ENCODE measurements around the gene SCN9A. TPM values are rescaled to one million over a fixed set of nuclear protein-coding genes. Genes with fewer than 3 reads are reported as not detected.

The SCN9A gene
- total and polyA plus RNA-seq, 9 of the 15 experiments (the other 6 are each of a cell fraction or from before 2014, with no cell fraction given), result 1.4 to 22.8 (median 7.1) TPM

DNA sequence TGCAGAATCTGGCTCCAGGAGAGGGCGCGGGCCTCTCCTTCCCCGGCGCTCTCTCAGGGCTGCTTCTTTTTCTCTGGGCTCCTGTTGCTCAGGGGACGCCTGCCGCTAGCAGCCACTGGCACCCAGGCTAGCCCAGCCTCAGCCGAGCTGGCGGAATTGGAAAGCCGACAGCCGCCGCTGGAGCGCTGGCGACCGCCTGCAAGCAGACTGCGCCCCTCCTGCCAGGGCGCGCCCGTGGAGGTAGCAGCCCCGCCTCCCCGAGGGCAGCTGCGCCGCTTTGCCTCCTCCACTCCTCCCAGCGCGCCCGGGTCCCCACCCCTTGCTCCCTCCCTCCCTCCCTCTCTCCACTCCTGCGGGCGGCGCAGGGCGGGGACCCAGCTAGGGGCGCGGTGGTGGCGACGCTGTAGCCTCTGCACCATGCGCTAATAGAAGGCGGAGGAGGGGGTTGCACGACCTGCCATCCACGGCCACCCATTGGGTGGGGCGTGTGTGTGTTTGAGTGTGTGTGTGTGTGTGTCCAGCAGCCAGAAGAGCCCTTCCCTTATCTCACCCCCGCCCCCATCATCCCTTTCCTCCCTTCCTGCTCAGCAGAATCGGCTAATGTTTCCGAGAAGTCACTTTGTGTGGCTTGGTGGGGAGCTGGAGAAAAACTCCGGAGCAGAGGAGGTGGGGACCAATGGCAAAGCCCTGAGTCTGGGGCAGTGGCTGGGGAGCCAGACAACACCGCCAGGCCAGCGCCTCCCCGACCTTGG lies at the start of gene SCN9A (continued):
- TF ChIP-seq ZNF277 (CRISPR knock-in tag; IDR thresholded peaks at IDR 0.05; ENCODE audit: borderline replicate concordance) (no peak), L3MBTL2 (IDR thresholded peaks at IDR 0.05) (peak; percentile 58), E2F6 (IDR thresholded peaks at IDR 0.05; ENCODE audit: borderline replicate concordance in 1 of 2, extremely low read depth in 1 of 2, insufficient read depth in 1 of 2, insufficient read length in 1 of 2, low read depth in 1 of 2, low read length in 1 of 2, poor library complexity in 1 of 2, severe bottlenecking in 1 of 2) (peak; percentile 68 to 74), TGIF2 (CRISPR knock-in tag; IDR thresholded peaks at IDR 0.05) (no peak), NFIC (IDR thresholded peaks at IDR 0.05) (peak; percentile 68), TAL1 (IDR thresholded peaks at IDR 0.05) (peak; percentile 57), BRD4 (IDR thresholded peaks at IDR 0.05) (peak; percentile 24; the same call in 1 of the 2 replicates), GTF2B (IDR thresholded peaks at IDR 0.05; ENCODE audit: extremely low read depth, insufficient read length) (no peak), TCF7L2 (IDR thresholded peaks at IDR 0.05; ENCODE audit: low read depth, low read length) (no peak), FOXK2 (conservative IDR thresholded peaks at IDR 0.05 in 1 of 2, IDR thresholded peaks at IDR 0.05 in 1 of 2; ENCODE audit: low read depth in 2 of 2) (peak; percentile 69 to 89), NR1H2 (CRISPR knock-in tag; IDR thresholded peaks at IDR 0.05) (no peak), ZBTB8A (IDR thresholded peaks at IDR 0.05; ENCODE audit: partially characterized antibody) (no peak), GATAD2A (IDR thresholded peaks at IDR 0.05) (peak; percentile 91), CREBBP (IDR thresholded peaks at IDR 0.05; ENCODE audit: low read depth, low read length) (no peak), PPARD (CRISPR knock-in tag; IDR thresholded peaks at IDR 0.05) (no peak)
- TF ChIP-seq, protein P1, sequence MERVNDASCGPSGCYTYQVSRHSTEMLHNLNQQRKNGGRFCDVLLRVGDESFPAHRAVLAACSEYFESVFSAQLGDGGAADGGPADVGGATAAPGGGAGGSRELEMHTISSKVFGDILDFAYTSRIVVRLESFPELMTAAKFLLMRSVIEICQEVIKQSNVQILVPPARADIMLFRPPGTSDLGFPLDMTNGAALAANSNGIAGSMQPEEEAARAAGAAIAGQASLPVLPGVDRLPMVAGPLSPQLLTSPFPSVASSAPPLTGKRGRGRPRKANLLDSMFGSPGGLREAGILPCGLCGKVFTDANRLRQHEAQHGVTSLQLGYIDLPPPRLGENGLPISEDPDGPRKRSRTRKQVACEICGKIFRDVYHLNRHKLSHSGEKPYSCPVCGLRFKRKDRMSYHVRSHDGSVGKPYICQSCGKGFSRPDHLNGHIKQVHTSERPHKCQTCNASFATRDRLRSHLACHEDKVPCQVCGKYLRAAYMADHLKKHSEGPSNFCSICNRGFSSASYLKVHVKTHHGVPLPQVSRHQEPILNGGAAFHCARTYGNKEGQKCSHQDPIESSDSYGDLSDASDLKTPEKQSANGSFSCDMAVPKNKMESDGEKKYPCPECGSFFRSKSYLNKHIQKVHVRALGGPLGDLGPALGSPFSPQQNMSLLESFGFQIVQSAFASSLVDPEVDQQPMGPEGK (CRISPR knock-in tag; IDR thresholded peaks at IDR 0.05; ENCODE audit: borderline replicate concordance), result no peak
- TF ChIP-seq, protein P2, sequence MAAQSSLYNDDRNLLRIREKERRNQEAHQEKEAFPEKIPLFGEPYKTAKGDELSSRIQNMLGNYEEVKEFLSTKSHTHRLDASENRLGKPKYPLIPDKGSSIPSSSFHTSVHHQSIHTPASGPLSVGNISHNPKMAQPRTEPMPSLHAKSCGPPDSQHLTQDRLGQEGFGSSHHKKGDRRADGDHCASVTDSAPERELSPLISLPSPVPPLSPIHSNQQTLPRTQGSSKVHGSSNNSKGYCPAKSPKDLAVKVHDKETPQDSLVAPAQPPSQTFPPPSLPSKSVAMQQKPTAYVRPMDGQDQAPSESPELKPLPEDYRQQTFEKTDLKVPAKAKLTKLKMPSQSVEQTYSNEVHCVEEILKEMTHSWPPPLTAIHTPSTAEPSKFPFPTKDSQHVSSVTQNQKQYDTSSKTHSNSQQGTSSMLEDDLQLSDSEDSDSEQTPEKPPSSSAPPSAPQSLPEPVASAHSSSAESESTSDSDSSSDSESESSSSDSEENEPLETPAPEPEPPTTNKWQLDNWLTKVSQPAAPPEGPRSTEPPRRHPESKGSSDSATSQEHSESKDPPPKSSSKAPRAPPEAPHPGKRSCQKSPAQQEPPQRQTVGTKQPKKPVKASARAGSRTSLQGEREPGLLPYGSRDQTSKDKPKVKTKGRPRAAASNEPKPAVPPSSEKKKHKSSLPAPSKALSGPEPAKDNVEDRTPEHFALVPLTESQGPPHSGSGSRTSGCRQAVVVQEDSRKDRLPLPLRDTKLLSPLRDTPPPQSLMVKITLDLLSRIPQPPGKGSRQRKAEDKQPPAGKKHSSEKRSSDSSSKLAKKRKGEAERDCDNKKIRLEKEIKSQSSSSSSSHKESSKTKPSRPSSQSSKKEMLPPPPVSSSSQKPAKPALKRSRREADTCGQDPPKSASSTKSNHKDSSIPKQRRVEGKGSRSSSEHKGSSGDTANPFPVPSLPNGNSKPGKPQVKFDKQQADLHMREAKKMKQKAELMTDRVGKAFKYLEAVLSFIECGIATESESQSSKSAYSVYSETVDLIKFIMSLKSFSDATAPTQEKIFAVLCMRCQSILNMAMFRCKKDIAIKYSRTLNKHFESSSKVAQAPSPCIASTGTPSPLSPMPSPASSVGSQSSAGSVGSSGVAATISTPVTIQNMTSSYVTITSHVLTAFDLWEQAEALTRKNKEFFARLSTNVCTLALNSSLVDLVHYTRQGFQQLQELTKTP (IDR thresholded peaks at IDR 0.05; ENCODE audit: low read depth in 1 of 2, partially characterized antibody in 2 of 2), result peak in 1 of 2 experiments; percentile 92
